Measurements from ENCODE around the gene PTPRG. TPM values are rescaled to one million over a fixed set of nuclear protein-coding genes. Genes with fewer than 3 reads are reported as not detected.

Gene PTPRG
- total RNA-seq, 2 donors from 2014 or later = 23.9 to 31.6 TPM

DNA sequence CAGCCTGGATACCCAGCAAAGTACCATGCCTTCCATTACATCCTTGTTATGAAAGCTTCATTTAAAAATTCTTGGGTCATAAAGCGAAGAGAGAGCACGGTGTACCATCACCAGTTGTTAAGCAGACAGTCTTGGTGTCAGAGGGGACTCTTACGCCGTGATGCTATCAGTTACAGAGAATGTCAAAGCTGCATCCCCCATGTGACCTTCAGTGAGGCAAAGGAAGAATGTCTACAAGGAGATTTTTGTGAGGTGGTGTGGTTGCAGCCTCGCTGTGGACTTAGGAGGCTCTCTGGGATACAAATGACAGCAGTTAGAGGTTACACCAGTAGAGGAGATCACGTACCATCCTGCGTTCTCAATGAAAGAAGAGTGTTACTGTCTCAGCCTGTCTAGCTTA, 533.7 kb downstream of the PTPRG start:
- TF ChIP-seq, protein P1, sequence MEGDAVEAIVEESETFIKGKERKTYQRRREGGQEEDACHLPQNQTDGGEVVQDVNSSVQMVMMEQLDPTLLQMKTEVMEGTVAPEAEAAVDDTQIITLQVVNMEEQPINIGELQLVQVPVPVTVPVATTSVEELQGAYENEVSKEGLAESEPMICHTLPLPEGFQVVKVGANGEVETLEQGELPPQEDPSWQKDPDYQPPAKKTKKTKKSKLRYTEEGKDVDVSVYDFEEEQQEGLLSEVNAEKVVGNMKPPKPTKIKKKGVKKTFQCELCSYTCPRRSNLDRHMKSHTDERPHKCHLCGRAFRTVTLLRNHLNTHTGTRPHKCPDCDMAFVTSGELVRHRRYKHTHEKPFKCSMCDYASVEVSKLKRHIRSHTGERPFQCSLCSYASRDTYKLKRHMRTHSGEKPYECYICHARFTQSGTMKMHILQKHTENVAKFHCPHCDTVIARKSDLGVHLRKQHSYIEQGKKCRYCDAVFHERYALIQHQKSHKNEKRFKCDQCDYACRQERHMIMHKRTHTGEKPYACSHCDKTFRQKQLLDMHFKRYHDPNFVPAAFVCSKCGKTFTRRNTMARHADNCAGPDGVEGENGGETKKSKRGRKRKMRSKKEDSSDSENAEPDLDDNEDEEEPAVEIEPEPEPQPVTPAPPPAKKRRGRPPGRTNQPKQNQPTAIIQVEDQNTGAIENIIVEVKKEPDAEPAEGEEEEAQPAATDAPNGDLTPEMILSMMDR (IDR thresholded peaks at IDR 0.05) = no peak
- no peak for TF ChIP-seq POLR2A (IDR thresholded peaks at IDR 0.05)
- WGBS, 2 donors = 93% methylated on average over 7 of the region's 7 CpGs
- ATAC-seq (no peak), DNase-seq (no peak)
- intact Hi-C loops (cut with DNase I) = no loop called here
- Histone ChIP-seq H3K4me3 (no peak overlapping the region), H3K4me1 (no peaks in the 10 kb centered on the region), H3K27me3 (no peaks in the 10 kb centered on the region), H3K27ac (no peak overlapping the region), H3K9me3 (no peaks in the 10 kb centered on the region), H3K36me3 (replicated peaks in 1 of 2; ENCODE audit: insufficient read depth in 1 of 2, low read depth in 2 of 2) (no peaks in the 10 kb centered on the region)

- ATAC-seq = no peak
- no peak for DNase-seq
- H3K4me1 ChIP-seq = no peaks in the 10 kb centered on the region
- H3K27me3 ChIP-seq = no peaks in the 10 kb centered on the region
- H3K36me3 ChIP-seq (replicated peaks in 1 of 2; ENCODE audit: insufficient read depth in 1 of 2, low read depth in 2 of 2) = no peaks in the 10 kb centered on the region
- H3K4me3 ChIP-seq = no peak overlapping the region
- no peaks in the 10 kb centered on the region for H3K9me3 ChIP-seq
- intact Hi-C loops (cut with DNase I) = no loop called here
- TF ChIP-seq, protein P1 (IDR thresholded peaks at IDR 0.05) = no peak
- no peak for TF ChIP-seq POLR2A (IDR thresholded peaks at IDR 0.05)
- 49 to 57% methylated on average over 2 of the region's 2 CpGs for WGBS, 2 donors
- H3K27ac ChIP-seq = no peak overlapping the region
Observed at GRCh38 chr3:62095756-62096155, 534.4 kb downstream of the PTPRG start.

DNA sequence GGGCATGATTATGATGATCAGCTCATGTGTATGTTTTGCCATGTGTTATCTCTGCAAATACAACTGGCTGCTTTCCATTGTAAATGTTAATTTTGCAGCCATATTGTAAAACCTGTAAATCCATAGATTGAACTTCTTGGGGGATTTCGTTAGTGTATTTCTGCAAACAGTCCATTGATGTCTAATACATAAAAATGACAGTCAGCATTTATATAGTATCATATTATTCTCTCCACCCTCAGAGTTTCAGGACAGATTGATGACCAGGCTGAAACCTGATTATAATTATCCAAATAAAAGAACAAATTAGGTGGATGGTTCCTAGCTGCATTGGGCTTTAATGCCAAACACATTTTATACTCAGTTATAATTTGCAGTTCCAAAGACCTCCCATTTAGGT, 535.1 kb downstream of the PTPRG start:
- no peaks in the 10 kb centered on the region for H3K36me3 ChIP-seq (replicated peaks in 1 of 2; ENCODE audit: insufficient read depth in 1 of 2, low read depth in 2 of 2)
- no peak for ATAC-seq
- H3K27ac ChIP-seq = no peak overlapping the region
- no peak overlapping the region for H3K4me3 ChIP-seq
- H3K9me3 ChIP-seq = no peaks in the 10 kb centered on the region
- no peak for DNase-seq
- H3K4me1 ChIP-seq = no peaks in the 10 kb centered on the region
- WGBS, 2 donors = 63 to 85% methylated on average over 1 of the region's 1 CpG
- TF ChIP-seq, protein P1 (IDR thresholded peaks at IDR 0.05) = no peak
- no peak for TF ChIP-seq POLR2A (IDR thresholded peaks at IDR 0.05)
- intact Hi-C loops (cut with DNase I) = no loop called here
- no peaks in the 10 kb centered on the region for H3K27me3 ChIP-seq

DNA sequence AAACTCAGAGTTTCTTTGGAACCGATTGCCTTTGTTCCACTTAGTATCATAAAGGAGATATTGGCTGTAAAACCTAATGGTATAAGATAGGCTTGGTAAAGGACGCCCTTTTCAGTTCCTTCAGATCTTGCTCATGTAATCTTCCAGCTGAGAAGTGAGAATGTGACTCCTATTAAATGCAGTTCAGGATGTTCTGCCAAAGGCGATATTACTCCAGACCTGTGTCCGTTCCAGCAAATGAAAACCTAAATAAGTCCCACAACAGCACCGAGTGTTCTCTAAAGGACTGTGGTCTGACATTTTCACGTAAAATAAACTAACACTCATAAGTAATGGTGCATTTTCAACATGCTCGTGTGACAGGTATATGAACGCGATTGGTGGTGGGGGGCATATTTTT, 535.8 kb downstream of the PTPRG start:
- TF ChIP-seq, protein P1 (IDR thresholded peaks at IDR 0.05) = no peak
- TF ChIP-seq POLR2A (IDR thresholded peaks at IDR 0.05) = no peak
- Histone ChIP-seq H3K27ac (no peak overlapping the region), H3K36me3 (replicated peaks in 1 of 2; ENCODE audit: insufficient read depth in 1 of 2, low read depth in 2 of 2) (no peaks in the 10 kb centered on the region), H3K27me3 (no peaks in the 10 kb centered on the region), H3K9me3 (no peaks in the 10 kb centered on the region), H3K4me1 (no peaks in the 10 kb centered on the region), H3K4me3 (no peak overlapping the region)
- WGBS, 2 donors = 90 to 92% methylated on average over 9 of the region's 9 CpGs
- ATAC-seq = no peak
- intact Hi-C loops (cut with DNase I) = no loop called here
- DNase-seq = peak in 1 of 4 donors; percentile 9

DNA sequence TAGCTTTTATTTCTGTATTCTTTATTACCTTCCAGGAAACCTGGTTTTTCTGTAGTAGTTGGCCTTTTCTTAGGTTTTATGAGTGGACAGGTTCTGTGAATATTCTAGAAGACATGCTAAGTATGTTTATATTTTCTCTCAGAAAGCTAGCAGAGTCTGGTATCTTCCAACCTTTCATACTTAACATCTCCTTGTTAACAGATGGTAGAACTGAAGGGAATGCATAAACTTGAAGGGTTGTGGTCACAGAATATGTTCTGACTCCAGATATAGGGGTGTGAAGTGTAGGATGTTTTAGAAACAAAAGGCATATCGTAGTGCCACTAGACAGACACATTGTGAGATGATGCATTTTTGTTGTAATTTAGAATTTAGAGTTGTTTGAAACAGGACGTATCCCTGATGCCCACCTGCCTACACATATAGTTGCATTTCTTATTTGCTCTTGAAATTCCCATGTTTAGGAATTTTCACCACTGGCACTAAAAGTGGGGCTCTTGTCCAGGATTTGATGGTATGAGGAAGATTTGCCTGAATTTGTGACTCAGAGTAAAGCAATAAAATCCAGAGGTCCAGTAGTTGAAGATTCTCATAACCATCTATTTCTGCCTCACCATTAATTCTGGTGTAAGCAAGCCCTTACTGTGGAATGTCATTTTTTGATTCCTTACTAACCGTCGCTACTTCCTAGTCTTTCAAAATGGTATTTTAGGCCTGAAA, 537.4 kb downstream of the PTPRG start:
- H3K36me3 ChIP-seq (replicated peaks in 1 of 2; ENCODE audit: insufficient read depth in 1 of 2, low read depth in 2 of 2) = no peaks in the 10 kb centered on the region
- H3K27ac ChIP-seq = no peak overlapping the region
- intact Hi-C loops (cut with DNase I) = no loop called here
- DNase-seq (no peak), ATAC-seq (no peak)
- WGBS, 2 donors = 93% methylated on average over 4 of the region's 4 CpGs
- no peaks in the 10 kb centered on the region for H3K4me1 ChIP-seq
- H3K4me3 ChIP-seq = no peak overlapping the region
- no peak for TF ChIP-seq POLR2A (IDR thresholded peaks at IDR 0.05)
- TF ChIP-seq, protein P1 (IDR thresholded peaks at IDR 0.05) = no peak
- no peaks in the 10 kb centered on the region for H3K9me3 ChIP-seq
- H3K27me3 ChIP-seq = no peaks in the 10 kb centered on the region

Measured in body of pancreas (tissue), 4 donors.